Measurements from ENCODE around the gene ATG9B.

DNA sequence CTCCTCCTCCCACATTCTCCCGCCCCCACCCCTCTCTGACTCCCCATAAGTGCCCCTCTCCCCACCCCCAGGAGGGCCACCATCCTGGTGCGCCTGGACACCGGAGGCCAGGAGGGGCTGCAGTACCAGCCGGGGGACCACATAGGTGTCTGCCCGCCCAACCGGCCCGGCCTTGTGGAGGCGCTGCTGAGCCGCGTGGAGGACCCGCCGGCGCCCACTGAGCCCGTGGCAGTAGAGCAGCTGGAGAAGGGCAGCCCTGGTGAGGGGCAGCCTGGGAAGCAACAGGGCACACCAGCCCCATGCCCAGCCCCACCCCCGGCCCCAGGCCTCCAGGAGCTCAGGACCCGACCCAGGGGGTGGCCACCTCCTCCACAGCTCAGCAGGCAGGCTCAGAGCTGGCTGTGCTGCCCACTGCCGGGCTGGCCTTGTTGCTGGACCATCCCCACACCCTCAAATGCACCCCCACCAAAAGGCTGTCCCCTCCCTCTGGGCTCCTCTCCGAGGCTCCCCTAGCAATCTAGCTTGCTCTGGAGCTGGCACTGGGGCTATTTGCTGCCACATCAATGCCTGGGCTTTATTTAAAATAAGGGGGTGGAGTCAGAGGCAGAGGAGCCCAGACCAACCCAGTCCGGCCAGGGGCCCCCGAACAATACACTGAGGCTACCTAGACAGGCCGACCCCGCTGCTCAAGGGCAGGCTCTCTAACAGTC lies 14.8 kb downstream of the ATG9B start:
- TF ChIP-seq, protein P1, sequence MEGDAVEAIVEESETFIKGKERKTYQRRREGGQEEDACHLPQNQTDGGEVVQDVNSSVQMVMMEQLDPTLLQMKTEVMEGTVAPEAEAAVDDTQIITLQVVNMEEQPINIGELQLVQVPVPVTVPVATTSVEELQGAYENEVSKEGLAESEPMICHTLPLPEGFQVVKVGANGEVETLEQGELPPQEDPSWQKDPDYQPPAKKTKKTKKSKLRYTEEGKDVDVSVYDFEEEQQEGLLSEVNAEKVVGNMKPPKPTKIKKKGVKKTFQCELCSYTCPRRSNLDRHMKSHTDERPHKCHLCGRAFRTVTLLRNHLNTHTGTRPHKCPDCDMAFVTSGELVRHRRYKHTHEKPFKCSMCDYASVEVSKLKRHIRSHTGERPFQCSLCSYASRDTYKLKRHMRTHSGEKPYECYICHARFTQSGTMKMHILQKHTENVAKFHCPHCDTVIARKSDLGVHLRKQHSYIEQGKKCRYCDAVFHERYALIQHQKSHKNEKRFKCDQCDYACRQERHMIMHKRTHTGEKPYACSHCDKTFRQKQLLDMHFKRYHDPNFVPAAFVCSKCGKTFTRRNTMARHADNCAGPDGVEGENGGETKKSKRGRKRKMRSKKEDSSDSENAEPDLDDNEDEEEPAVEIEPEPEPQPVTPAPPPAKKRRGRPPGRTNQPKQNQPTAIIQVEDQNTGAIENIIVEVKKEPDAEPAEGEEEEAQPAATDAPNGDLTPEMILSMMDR (IDR thresholded peaks at IDR 0.05): no peak
- no peak for TF ChIP-seq POLR2A (IDR thresholded peaks at IDR 0.05)
